ENCODE results near the gene NTMT1. TPM values are rescaled to one million over a fixed set of nuclear protein-coding genes. Genes with fewer than 3 reads are reported as not detected.
A peak's percentile ranks its signal among the peaks of the same experiment; 100 is the strongest.

NTMT1 gene
- total RNA-seq, 4 donors from 2014 or later, result 19.6 to 28.4 (median 22.6) TPM

DNA sequence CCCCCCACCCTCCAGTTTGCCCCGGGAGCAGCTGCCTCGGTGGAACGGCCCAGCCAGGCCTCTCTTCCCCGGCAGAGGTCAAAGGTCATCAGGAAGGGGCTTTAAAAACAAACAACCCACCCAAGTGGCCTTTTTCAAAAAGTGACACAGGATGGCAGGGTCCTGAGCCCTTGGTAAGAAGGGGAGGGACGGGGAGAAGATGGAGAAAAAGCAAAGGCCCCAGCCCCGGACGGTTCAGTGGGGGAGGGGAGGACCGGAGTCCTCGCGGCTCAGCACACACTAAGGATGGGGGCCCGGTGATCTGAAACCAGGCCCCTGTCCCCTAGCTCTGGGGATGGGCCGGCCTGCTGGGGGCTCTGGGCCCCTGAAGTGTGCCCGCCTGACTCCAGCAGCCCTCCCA is 40.6 kb downstream of the NTMT1 start:
- Histone ChIP-seq H3K36me3 (no peaks in the 10 kb centered on the region), H3K9me3 (no peaks in the 10 kb centered on the region), H3K27me3 (peaks cover 5% of the 10 kb centered on the region), H3K4me3 (replicated peaks in 1 of 3) (peak overlapping the region in 1 of 3 donors; percentile 13), H3K4me1 (peaks cover 0 to 6% of the 10 kb centered on the region in 2 donors), H3K27ac (peak overlapping the region in 2 of 3 donors; percentile 10 to 14)
- intact Hi-C loops (cut with DNase I), result no loop called here
- WGBS, 2 donors, result 15 to 18% methylated on average over 12 to 13 of the region's 13 CpGs
- TF ChIP-seq POLR2A (IDR thresholded peaks at IDR 0.05), result no peak
- TF ChIP-seq, protein P1, sequence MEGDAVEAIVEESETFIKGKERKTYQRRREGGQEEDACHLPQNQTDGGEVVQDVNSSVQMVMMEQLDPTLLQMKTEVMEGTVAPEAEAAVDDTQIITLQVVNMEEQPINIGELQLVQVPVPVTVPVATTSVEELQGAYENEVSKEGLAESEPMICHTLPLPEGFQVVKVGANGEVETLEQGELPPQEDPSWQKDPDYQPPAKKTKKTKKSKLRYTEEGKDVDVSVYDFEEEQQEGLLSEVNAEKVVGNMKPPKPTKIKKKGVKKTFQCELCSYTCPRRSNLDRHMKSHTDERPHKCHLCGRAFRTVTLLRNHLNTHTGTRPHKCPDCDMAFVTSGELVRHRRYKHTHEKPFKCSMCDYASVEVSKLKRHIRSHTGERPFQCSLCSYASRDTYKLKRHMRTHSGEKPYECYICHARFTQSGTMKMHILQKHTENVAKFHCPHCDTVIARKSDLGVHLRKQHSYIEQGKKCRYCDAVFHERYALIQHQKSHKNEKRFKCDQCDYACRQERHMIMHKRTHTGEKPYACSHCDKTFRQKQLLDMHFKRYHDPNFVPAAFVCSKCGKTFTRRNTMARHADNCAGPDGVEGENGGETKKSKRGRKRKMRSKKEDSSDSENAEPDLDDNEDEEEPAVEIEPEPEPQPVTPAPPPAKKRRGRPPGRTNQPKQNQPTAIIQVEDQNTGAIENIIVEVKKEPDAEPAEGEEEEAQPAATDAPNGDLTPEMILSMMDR (IDR thresholded peaks at IDR 0.05), result no peak
- no peak for DNase-seq

DNA sequence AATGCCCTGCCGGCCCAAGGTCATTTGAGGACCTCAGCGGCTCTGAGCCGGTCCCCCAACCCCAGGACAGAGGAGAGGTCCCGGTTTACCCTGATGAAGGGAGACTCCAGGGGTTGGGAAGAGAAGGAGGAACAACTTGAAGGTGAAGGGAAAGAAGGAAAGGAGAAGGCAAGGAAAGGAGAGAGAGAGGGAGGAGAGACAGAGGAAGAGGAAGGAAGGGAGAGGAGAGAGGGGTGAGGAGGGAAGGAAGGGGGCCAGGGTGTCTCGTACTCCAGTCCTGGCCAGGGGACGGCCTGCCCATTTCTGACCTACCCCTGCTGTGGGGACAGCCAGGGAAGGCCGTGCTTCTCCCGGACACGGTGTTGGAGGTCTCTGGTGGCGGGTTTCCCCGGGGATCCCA is 41.4 kb downstream of the NTMT1 start:
- Histone ChIP-seq H3K4me3 (replicated peaks in 1 of 3) (no peak overlapping the region), H3K4me1 (peaks cover 0 to 6% of the 10 kb centered on the region in 2 donors), H3K36me3 (no peaks in the 10 kb centered on the region), H3K27me3 (peaks cover 5% of the 10 kb centered on the region), H3K9me3 (no peaks in the 10 kb centered on the region), H3K27ac (peak overlapping the region in 1 of 3 donors; percentile 10)
- WGBS, 2 donors, result 71 to 83% methylated on average over 11 of the region's 11 CpGs
- TF ChIP-seq, protein P1 (IDR thresholded peaks at IDR 0.05), result no peak
- TF ChIP-seq POLR2A (IDR thresholded peaks at IDR 0.05), result no peak
- DNase-seq, result no peak
- intact Hi-C loops (cut with DNase I), result no loop called here

DNA sequence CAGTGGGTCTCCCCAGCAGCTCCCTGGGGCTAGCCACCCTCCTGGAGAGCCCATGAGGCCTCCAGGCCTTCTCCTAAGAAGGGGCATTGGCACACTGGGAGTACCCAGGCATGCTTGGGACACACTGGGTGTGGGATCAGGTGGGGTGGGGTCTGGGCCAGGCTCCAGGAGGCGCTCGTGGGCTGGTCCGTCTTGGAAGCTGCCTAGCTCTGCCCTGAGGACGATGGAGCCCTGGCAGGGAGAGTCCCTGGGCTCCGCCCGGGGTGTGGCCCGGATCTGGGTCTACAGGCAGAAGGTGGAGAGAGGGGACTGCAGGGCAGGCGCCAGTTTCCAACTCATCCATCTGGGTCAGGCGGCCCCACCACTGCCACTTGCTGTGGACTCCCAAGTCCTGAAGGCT is 41.9 kb downstream of the NTMT1 start:
- H3K4me1 ChIP-seq, result peaks cover 0 to 6% of the 10 kb centered on the region in 2 donors
- no peaks in the 10 kb centered on the region for H3K9me3 ChIP-seq
- no peak for TF ChIP-seq POLR2A (IDR thresholded peaks at IDR 0.05)
- TF ChIP-seq, protein P1 (IDR thresholded peaks at IDR 0.05), result no peak
- 88 to 92% methylated on average over 9 of the region's 9 CpGs for whole genome bisulfite sequencing, 2 donors
- H3K27me3 ChIP-seq, result peaks cover 5% of the 10 kb centered on the region
- intact Hi-C loops (cut with DNase I), result no loop called here
- H3K36me3 ChIP-seq, result no peaks in the 10 kb centered on the region
- H3K27ac ChIP-seq, result peak overlapping the region in 1 of 3 donors; percentile 5
- no peak for DNase-seq
- H3K4me3 ChIP-seq (replicated peaks in 1 of 3), result no peak overlapping the region

DNA sequence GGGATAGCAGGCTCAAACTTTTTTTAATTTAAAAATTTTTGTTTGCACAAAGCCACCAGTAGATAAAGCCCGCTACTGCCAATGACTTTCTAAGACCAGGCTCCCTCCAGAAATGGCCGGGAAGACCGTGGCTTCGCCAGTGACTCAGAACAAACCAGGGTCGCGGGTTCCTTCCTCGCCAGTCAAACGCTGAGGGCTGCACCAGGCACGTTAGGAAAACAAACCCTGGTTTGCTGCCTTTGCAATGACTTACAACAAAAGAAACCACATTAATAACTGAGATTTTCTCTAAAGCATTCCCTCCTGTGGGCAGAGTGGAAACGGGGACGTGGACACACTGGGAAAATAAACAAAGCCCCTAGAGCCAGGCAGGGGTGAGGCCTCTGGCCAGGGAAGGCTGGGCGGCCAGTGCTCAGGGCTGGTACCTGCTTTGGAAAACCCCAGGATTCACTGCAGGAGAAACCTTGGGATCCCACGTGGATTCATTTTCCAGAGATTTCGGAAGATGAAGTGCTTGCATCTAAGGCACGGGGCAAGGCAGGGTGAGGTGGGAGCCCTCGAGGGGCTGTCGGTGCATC is 43.3 kb downstream of the NTMT1 start:
- no peak for DNase-seq

DNA sequence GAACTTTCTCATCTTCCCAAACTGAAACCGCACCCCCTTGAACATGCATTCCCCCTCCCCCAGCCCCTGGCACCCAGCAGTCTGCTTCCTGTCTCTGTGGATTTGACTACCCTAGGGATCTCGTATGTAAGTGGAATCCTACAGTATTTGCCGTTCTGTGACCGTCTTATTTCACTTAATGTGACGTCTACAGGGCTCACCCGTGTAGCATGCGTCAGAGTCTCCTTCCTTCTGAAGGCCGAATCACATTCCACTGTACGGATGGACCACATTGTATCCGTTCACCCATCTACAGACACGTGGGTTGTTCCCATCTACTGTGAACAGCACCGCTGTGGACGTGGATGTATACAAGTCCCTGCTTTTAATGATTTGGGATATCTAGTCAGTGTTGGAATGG is 44.0 kb downstream of the NTMT1 start:
- Histone ChIP-seq H3K4me3 (replicated peaks in 1 of 3) (no peak overlapping the region), H3K36me3 (no peaks in the 10 kb centered on the region), H3K9me3 (no peaks in the 10 kb centered on the region), H3K4me1 (peaks cover 0 to 6% of the 10 kb centered on the region in 2 donors), H3K27ac (no peak overlapping the region), H3K27me3 (peaks cover 5% of the 10 kb centered on the region)
- intact Hi-C loops (cut with DNase I), result loop anchor here (10.0 kb wide), 1 partner anchor 1305 kb away; no protein-coding TSS in a partner anchor
- TF ChIP-seq, protein P1 (IDR thresholded peaks at IDR 0.05), result no peak
- no peak for TF ChIP-seq POLR2A (IDR thresholded peaks at IDR 0.05)
- WGBS, 2 donors, result 82 to 88% methylated on average over 13 of the region's 13 CpGs
- DNase-seq, result no peak

More for the DNA sequence above, 43.3 kb downstream of the NTMT1 start:
- TF ChIP-seq, protein P1 (IDR thresholded peaks at IDR 0.05), result no peak
- no peak for TF ChIP-seq POLR2A (IDR thresholded peaks at IDR 0.05)
- Histone ChIP-seq H3K4me1 (peaks cover 0 to 6% of the 10 kb centered on the region in 2 donors), H3K9me3 (no peaks in the 10 kb centered on the region), H3K27ac (no peak overlapping the region), H3K4me3 (replicated peaks in 1 of 3) (no peak overlapping the region), H3K36me3 (no peaks in the 10 kb centered on the region), H3K27me3 (peaks cover 5% of the 10 kb centered on the region)
- intact Hi-C loops (cut with DNase I), result no loop called here
- WGBS, 2 donors, result 52 to 55% methylated on average over 17 of the region's 17 CpGs

Data from thyroid gland (tissue), 4 donors.